HEK293 (cell line): ENCODE data around the gene CASP7.

Source experiments
- ZNF211 ChIP-seq: fragments of 450-650 bp; formaldehyde crosslinking; IDR thresholded peaks from 2 replicates; pipeline ENCODE4 v1.5.1; 2016; ENCODE audit warnings: low read depth, missing biosample characterization, missing genetic modification characterization
- ZNF311 ChIP-seq: fragments of 450-650 bp; formaldehyde crosslinking; IDR thresholded peaks from 2 replicates; pipeline ENCODE4 v1.5.1; 2017; ENCODE audit warnings: missing biosample characterization, missing genetic modification characterization, borderline replicate concordance
- ZNF623 ChIP-seq: fragments of 450-650 bp; formaldehyde crosslinking; IDR thresholded peaks from 2 replicates; pipeline ENCODE4 v1.5.1; 2016; ENCODE audit warnings: missing biosample characterization, missing genetic modification characterization
- ZNF768 ChIP-seq: fragments of 450-650 bp; formaldehyde crosslinking; IDR thresholded peaks from 2 replicates; pipeline ENCODE4 v1.5.1; 2018; ENCODE audit warnings: missing biosample characterization, mild to moderate bottlenecking, missing genetic modification characterization
- ZSCAN30 ChIP-seq: fragments of 450-650 bp; IDR thresholded peaks from 2 replicates; pipeline ENCODE4 v1.5.1; 2018; ENCODE audit warnings: missing biosample characterization, mild to moderate bottlenecking, missing genetic modification characterization, moderate library complexity
- TF ChIP-seq, protein P1 (sequence below): fragments of 450-650 bp; formaldehyde crosslinking; IDR thresholded peaks from 2 replicates; pipeline ENCODE4 v1.5.1; 2016; ENCODE audit warnings: missing biosample characterization, missing genetic modification characterization
- TF ChIP-seq, protein P2 (sequence below): fragments of 450-650 bp; formaldehyde crosslinking; IDR thresholded peaks from 2 replicates; pipeline ENCODE4 v1.5.1; 2016; ENCODE audit warnings: missing biosample characterization, missing genetic modification characterization
- TF ChIP-seq, protein P3 (sequence below): fragments of 450-650 bp; formaldehyde crosslinking; IDR thresholded peaks from 2 replicates; pipeline ENCODE4 v1.5.1; 2017; ENCODE audit warnings: missing biosample characterization, missing genetic modification characterization

DNA sequence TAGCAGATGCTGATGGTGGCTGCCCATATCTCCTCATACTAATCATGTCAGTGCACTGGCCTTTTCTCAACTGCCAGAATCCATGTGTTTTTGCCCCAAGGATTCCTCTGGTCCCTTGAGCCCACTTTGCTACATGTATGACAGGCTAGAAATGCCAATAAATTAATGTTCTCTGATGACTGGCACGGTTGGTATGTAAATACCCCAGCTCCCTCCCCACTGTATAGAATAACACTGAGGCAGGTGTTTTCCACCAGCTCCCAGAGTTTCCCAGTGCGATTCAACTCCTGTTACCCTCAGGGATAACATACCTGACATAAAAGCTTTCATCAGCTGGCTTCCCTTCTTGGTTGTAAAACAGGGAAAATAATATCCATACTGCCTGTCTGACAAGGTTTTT, 62.8 kb downstream of the CASP7 start:
- no peak for TF ChIP-seq ZNF623 (tag by site-specific recombination)
- TF ChIP-seq, protein P1, sequence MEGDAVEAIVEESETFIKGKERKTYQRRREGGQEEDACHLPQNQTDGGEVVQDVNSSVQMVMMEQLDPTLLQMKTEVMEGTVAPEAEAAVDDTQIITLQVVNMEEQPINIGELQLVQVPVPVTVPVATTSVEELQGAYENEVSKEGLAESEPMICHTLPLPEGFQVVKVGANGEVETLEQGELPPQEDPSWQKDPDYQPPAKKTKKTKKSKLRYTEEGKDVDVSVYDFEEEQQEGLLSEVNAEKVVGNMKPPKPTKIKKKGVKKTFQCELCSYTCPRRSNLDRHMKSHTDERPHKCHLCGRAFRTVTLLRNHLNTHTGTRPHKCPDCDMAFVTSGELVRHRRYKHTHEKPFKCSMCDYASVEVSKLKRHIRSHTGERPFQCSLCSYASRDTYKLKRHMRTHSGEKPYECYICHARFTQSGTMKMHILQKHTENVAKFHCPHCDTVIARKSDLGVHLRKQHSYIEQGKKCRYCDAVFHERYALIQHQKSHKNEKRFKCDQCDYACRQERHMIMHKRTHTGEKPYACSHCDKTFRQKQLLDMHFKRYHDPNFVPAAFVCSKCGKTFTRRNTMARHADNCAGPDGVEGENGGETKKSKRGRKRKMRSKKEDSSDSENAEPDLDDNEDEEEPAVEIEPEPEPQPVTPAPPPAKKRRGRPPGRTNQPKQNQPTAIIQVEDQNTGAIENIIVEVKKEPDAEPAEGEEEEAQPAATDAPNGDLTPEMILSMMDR (tag by site-specific recombination), result no peak
- TF ChIP-seq, protein P2, sequence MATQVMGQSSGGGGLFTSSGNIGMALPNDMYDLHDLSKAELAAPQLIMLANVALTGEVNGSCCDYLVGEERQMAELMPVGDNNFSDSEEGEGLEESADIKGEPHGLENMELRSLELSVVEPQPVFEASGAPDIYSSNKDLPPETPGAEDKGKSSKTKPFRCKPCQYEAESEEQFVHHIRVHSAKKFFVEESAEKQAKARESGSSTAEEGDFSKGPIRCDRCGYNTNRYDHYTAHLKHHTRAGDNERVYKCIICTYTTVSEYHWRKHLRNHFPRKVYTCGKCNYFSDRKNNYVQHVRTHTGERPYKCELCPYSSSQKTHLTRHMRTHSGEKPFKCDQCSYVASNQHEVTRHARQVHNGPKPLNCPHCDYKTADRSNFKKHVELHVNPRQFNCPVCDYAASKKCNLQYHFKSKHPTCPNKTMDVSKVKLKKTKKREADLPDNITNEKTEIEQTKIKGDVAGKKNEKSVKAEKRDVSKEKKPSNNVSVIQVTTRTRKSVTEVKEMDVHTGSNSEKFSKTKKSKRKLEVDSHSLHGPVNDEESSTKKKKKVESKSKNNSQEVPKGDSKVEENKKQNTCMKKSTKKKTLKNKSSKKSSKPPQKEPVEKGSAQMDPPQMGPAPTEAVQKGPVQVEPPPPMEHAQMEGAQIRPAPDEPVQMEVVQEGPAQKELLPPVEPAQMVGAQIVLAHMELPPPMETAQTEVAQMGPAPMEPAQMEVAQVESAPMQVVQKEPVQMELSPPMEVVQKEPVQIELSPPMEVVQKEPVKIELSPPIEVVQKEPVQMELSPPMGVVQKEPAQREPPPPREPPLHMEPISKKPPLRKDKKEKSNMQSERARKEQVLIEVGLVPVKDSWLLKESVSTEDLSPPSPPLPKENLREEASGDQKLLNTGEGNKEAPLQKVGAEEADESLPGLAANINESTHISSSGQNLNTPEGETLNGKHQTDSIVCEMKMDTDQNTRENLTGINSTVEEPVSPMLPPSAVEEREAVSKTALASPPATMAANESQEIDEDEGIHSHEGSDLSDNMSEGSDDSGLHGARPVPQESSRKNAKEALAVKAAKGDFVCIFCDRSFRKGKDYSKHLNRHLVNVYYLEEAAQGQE (tag by site-specific recombination), result no peak
- TF ChIP-seq ZSCAN30 (tag by site-specific recombination), result no peak
- TF ChIP-seq ZNF768 (tag by site-specific recombination), result no peak
- no peak for TF ChIP-seq ZNF311 (tag by site-specific recombination)
- TF ChIP-seq, protein P3, sequence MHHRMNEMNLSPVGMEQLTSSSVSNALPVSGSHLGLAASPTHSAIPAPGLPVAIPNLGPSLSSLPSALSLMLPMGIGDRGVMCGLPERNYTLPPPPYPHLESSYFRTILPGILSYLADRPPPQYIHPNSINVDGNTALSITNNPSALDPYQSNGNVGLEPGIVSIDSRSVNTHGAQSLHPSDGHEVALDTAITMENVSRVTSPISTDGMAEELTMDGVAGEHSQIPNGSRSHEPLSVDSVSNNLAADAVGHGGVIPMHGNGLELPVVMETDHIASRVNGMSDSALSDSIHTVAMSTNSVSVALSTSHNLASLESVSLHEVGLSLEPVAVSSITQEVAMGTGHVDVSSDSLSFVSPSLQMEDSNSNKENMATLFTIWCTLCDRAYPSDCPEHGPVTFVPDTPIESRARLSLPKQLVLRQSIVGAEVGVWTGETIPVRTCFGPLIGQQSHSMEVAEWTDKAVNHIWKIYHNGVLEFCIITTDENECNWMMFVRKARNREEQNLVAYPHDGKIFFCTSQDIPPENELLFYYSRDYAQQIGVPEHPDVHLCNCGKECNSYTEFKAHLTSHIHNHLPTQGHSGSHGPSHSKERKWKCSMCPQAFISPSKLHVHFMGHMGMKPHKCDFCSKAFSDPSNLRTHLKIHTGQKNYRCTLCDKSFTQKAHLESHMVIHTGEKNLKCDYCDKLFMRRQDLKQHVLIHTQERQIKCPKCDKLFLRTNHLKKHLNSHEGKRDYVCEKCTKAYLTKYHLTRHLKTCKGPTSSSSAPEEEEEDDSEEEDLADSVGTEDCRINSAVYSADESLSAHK (tag by site-specific recombination), result no peak
- TF ChIP-seq ZNF211 (tag by site-specific recombination), result no peak
